IMR-90 (cell line): ENCODE results near the gene LRRC55. TPM values are rescaled to one million over a fixed set of nuclear protein-coding genes. Genes with fewer than 3 reads are reported as not detected.

Experiments
- polyA plus RNA-seq, 3 experiments: library from polyadenylated mRNA; depleted of rRNA; stranded (reverse); fragments of >200 nt; gene quantifications; 2 replicates each; pipeline ENCODE4 v1.2.3, GENCODE V29; 2012; ENCODE audit warnings: low replicate concordance in 1 of 3
- total RNA-seq: library from RNA; depleted of rRNA; stranded (reverse); fragments of >200 nt; gene quantifications from 2 replicates; pipeline ENCODE4 v1.2.3, GENCODE V29; 2012; rRNA removed

LRRC55 gene
- total and polyA plus RNA-seq, 2 of the 4 experiments (the other 2 are of a cell fraction): not detected

Other genes with a start within 250 kb of the LRRC55 start
- not detected in 2 replicates for gene OR5AK2, start 193.0 kb upstream of the LRRC55 start, total RNA-seq
- not detected in 2 replicates for gene OR5AK2, start 193.0 kb upstream of the LRRC55 start, polyA plus RNA-seq (2012; rRNA removed)
- gene APLNR, start 55.3 kb downstream of the LRRC55 start, total RNA-seq: not detected in 2 replicates
- not detected in 2 replicates for gene APLNR, start 55.3 kb downstream of the LRRC55 start, polyA plus RNA-seq (2012; rRNA removed)
- 28.6 and 31.7 TPM in 2 replicates for gene TNKS1BP1, start 143.0 kb downstream of the LRRC55 start, total RNA-seq
- gene TNKS1BP1, start 143.0 kb downstream of the LRRC55 start, polyA plus RNA-seq (2012; rRNA removed): 68.0 and 71.4 TPM in 2 replicates
- 144 and 146 TPM in 2 replicates for gene SSRP1, start 153.9 kb downstream of the LRRC55 start, total RNA-seq
- gene SSRP1, start 153.9 kb downstream of the LRRC55 start, polyA plus RNA-seq (2012; rRNA removed): 101 and 106 TPM in 2 replicates
- not detected in 2 replicates for gene P2RX3, start 156.4 kb downstream of the LRRC55 start, total RNA-seq
- not detected in 2 replicates for gene P2RX3, start 156.4 kb downstream of the LRRC55 start, polyA plus RNA-seq (2012; rRNA removed)
- not detected in 2 replicates for gene PRG3, start 199.2 kb downstream of the LRRC55 start, total RNA-seq
- not detected in 2 replicates for gene PRG3, start 199.2 kb downstream of the LRRC55 start, polyA plus RNA-seq (2012; rRNA removed)
- not detected in 2 replicates for gene PRG2, start 208.7 kb downstream of the LRRC55 start, total RNA-seq
- gene PRG2, start 208.7 kb downstream of the LRRC55 start, polyA plus RNA-seq (2012; rRNA removed): not detected in 2 replicates
- gene SLC43A3, start 245.2 kb downstream of the LRRC55 start, total RNA-seq: 10.6 and 12.7 TPM in 2 replicates
- gene SLC43A3, start 245.2 kb downstream of the LRRC55 start, polyA plus RNA-seq (2012; rRNA removed): 21.1 and 22.0 TPM in 2 replicates